K562 (cell line): ENCODE measurements around the gene TBC1D16.
"Not testable (repeated sequence)": the region's sequence is repeated elsewhere in the genome, so short reads cannot be mapped to it uniquely, and the experiment has no call there.

Experiments used
- ASH1L ChIP-seq: fragments of 450-650 bp; IDR thresholded peaks from 2 replicates; pipeline ENCODE4 v1.6.1; 2018; ENCODE audit warnings: borderline replicate concordance, mild to moderate bottlenecking, low read depth; ENCODE audit not compliant: partially characterized antibody
- BRD4 ChIP-seq: fragments of 200-600 bp; sonication (generic); IDR thresholded peaks from 2 replicates; pipeline ENCODE4 v1.6.1; 2017; ENCODE audit warnings: inconsistent platforms
- CEBPG ChIP-seq, 3 experiments: fragments of 200-800 bp in 1 of 3; sonication (Bioruptor generic) in 1 of 3; sonication (generic) in 1 of 3; formaldehyde crosslinking in 1 of 3; IDR thresholded peaks in 2 of 3; conservative IDR thresholded peaks in 1 of 3; 2 replicates each; pipeline versions ENCODE4 v1.6.1 to v1.8.0; 2016 to 2022; ENCODE audit warnings: missing compliant biosample characterization in 2 of 3, missing genetic modification characterization in 2 of 3, mild to moderate bottlenecking in 1 of 3, missing genetic modification reagents in 1 of 3
- EZH2 ChIP-seq: IDR thresholded peaks from 2 replicates; pipeline ENCODE4 v1.6.1; 2012; ENCODE audit warnings: low read depth, mild to moderate bottlenecking, inconsistent platforms, low read length, borderline replicate concordance
- YY1 ChIP-seq, 3 experiments: IDR thresholded peaks; 2 replicates each; pipeline ENCODE4 v1.6.1; 2011; ENCODE audit warnings: low read length in 2 of 3, mild to moderate bottlenecking in 2 of 3, moderate library complexity in 2 of 3, borderline replicate concordance in 1 of 3, control low read depth in 1 of 3, low read depth in 1 of 3; ENCODE audit not compliant: insufficient read depth in 3 of 3, insufficient replicate concordance in 2 of 3, control insufficient read depth in 1 of 3, insufficient read length in 1 of 3; ENCODE audit errors: extremely low read depth in 1 of 3
- ZNF12 ChIP-seq: sonication (generic); formaldehyde crosslinking; IDR thresholded peaks from 2 replicates; pipeline ENCODE4 v1.4.0; 2020; ENCODE audit warnings: mild to moderate bottlenecking, missing genetic modification reagents
- ZNF584 ChIP-seq: fragments of 200-800 bp; sonication (Bioruptor generic); IDR thresholded peaks from 2 replicates; pipeline ENCODE4 v1.6.1; 2016; ENCODE audit warnings: low read depth, mild to moderate bottlenecking, missing genetic modification characterization, missing compliant biosample characterization
- TF ChIP-seq, protein P1 (sequence below), 3 experiments: fragments of 200-800 bp in 1 of 3; sonication (Bioruptor generic) in 1 of 3; sonication (generic) in 1 of 3; formaldehyde crosslinking in 1 of 3; IDR thresholded peaks; 2 replicates each; pipeline versions ENCODE4 v1.6.1 to v1.8.0; 2016 to 2022; ENCODE audit warnings: mild to moderate bottlenecking in 2 of 3, missing compliant biosample characterization in 2 of 3, missing genetic modification characterization in 2 of 3, missing genetic modification reagents in 1 of 3
- TF ChIP-seq, protein P2 (sequence below): IDR thresholded peaks from 2 replicates; pipeline ENCODE4 v1.6.1; 2011; ENCODE audit not compliant: insufficient read length; ENCODE audit errors: extremely low read depth

DNA sequence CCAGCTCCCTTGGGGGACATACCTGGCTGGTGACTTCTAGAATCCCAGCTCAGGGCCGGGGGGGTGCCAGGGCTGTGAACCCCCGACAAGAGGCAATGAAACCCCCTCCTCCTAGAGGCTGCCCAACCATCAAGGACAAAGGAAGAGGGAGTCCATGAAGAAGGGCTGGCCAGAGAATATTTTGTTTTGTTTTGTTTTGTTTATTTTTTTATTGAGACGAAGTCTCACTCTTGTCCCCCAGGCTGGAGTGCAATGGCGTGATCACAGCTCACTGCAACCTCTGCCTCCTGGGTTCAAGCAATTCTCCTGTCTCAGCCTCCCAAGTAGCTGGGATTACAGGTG is 41.5 kb downstream of the TBC1D16 start:
- not testable (repeated sequence) for TF ChIP-seq ASH1L; BRD4; ZNF12 (CRISPR knock-in tag); ZNF584 (CRISPR knock-in tag); EZH2; YY1 (IDR thresholded peaks at IDR 0.05; ENCODE audit: borderline replicate concordance in 1 of 3, control insufficient read depth in 1 of 3, extremely low read depth in 1 of 3, insufficient read depth in 3 of 3, insufficient read length in 1 of 3, insufficient replicate concordance in 2 of 3, low read depth in 1 of 3, low read length in 2 of 3); CEBPG (CRISPR knock-in tag; IDR thresholded peaks at IDR 0.05); CEBPG (tag; conservative IDR thresholded peaks at IDR 0.05 in 1 of 2, IDR thresholded peaks at IDR 0.05 in 1 of 2)
- TF ChIP-seq, protein P1, sequence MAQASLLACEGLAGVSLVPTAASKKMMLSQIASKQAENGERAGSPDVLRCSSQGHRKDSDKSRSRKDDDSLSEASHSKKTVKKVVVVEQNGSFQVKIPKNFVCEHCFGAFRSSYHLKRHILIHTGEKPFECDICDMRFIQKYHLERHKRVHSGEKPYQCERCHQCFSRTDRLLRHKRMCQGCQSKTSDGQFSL (CRISPR knock-in tag; IDR thresholded peaks at IDR 0.05): not testable (repeated sequence)
- TF ChIP-seq, protein P1 (tag; IDR thresholded peaks at IDR 0.05): not testable (repeated sequence)
- TF ChIP-seq, protein P2, sequence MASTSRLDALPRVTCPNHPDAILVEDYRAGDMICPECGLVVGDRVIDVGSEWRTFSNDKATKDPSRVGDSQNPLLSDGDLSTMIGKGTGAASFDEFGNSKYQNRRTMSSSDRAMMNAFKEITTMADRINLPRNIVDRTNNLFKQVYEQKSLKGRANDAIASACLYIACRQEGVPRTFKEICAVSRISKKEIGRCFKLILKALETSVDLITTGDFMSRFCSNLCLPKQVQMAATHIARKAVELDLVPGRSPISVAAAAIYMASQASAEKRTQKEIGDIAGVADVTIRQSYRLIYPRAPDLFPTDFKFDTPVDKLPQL: not testable (repeated sequence)
